Stomach (tissue), 9 donors: Measurements from ENCODE around the gene KRT38. TPM values are rescaled to one million over a fixed set of nuclear protein-coding genes. Genes with fewer than 3 reads are reported as not detected.
A peak's percentile ranks its signal among the peaks of the same experiment; 100 is the strongest.

Experiments
- DNase-seq, 2 donors: peaks; one replicate each; pipeline versions ENCODE4 v3.0.0 to v3.0.0-alpha.2; 2013 to 2019
- H3K27ac ChIP-seq, 5 donors: fragments of 200-600 bp in 4 of 5; sonication (generic) in 4 of 5; one replicate each; pipeline ENCODE4 v1.5.1; 2013 to 2019; ENCODE audit warnings: mild to moderate bottlenecking in 1 of 5, moderate library complexity in 1 of 5
- H3K27me3 ChIP-seq, 3 donors: fragments of 200-600 bp; sonication (generic); one replicate each; pipeline ENCODE4 v1.5.1; 2017 to 2019; ENCODE audit warnings: mixed run types in 1 of 3
- H3K36me3 ChIP-seq, 4 donors: fragments of 200-600 bp; sonication (generic); 1 replicate in 3 of 4; 2 replicates in 1 of 4; pipeline ENCODE4 v1.5.1; 2016 to 2019
- H3K4me1 ChIP-seq, 4 donors: fragments of 200-600 bp; sonication (generic); one replicate each; pipeline ENCODE4 v1.5.1; 2016 to 2019
- H3K4me3 ChIP-seq, 4 donors: fragments of 200-600 bp; sonication (generic) in 3 of 4; one replicate each; pipeline ENCODE4 v1.5.1; 2016 to 2019; ENCODE audit warnings: mild to moderate bottlenecking in 1 of 4
- H3K9me3 ChIP-seq, 4 donors: fragments of 200-600 bp; sonication (generic); one replicate each; pipeline ENCODE4 v1.5.1; 2016 to 2019
- CTCF ChIP-seq, 7 experiments: fragments of 450-650 bp in 4 of 7; fragments of 200-600 bp in 3 of 7; sonication (generic) in 3 of 7; IDR thresholded peaks; one replicate each; pipeline ENCODE4 v1.5.1; 2016 to 2019; ENCODE audit warnings: antibody characterized with exemption in 7 of 7, control low read depth in 2 of 7, mild to moderate bottlenecking in 1 of 7
- EP300 ChIP-seq: sonication (generic); formaldehyde crosslinking; IDR thresholded peaks from one replicate; pipeline ENCODE4 v1.6.1; 2017; ENCODE audit warnings: antibody characterized with exemption
- POLR2A ChIP-seq, 4 donors: fragments of 450-650 bp; IDR thresholded peaks; one replicate each; pipeline ENCODE4 v1.6.1; 2016; ENCODE audit warnings: antibody characterized with exemption in 4 of 4, control low read depth in 2 of 4, mild to moderate bottlenecking in 1 of 4, moderate library complexity in 1 of 4
- POLR2AphosphoS5 ChIP-seq, 3 donors: sonication (generic); formaldehyde crosslinking; IDR thresholded peaks; one replicate each; pipeline ENCODE4 v1.6.1; 2016; ENCODE audit warnings: antibody characterized with exemption in 3 of 3
- WGBS, 5 donors: extraction: QIAGEN DNeasy Blood & Tissue Kit in 3 of 5; methylation state at CpG; one replicate each; pipeline versions ENCODE4 v1.1.5 to v1.1.7; 2013 to 2018; 5-methylcytosine and 5-hydroxymethylcytosine counted together
- intact Hi-C: fragments of 100-400 bp; cut with DNase I; formaldehyde crosslinking; loops from one replicate; pipeline ENCODE4 v1.15.1; 2023; ENCODE audit warnings: low total_unique reads
- polyA plus RNA-seq, 3 donors: library from polyadenylated mRNA; stranded (reverse); fragments of 200-250 nt; gene quantifications; one replicate each; pipeline ENCODE4 v1.2.3, GENCODE V29; 2013
- total RNA-seq, 5 donors: library from RNA; depleted of rRNA; stranded (reverse); fragments of >200 nt; gene quantifications; one replicate each; pipeline versions ENCODE4 v1.1.0 to v1.2.3, GENCODE V29; 2014 to 2016
- donor health status: healthy with polysubstance abuse.
- donor health status: Bipolar disorder and iron deficiency.
- donor health status: healthy.

The KRT38 gene
- total and polyA plus RNA-seq, 8 donors: not detected

- 37 to 55% (median 46%) methylated on average over 4 of the region's 4 CpGs for WGBS, 5 donors
- H3K27me3 ChIP-seq: no peaks in the 10 kb centered on the region
- TF ChIP-seq EP300 (no peak), POLR2A (IDR thresholded peaks at IDR 0.05) (no peak), POLR2AphosphoS5 (IDR thresholded peaks at IDR 0.05) (no peak), CTCF (IDR thresholded peaks at IDR 0.05) (peak in 2 of 7 experiments; percentile 16 to 27)
- peaks cover 0 to 20% (median 5%) of the 10 kb centered on the region in 4 donors for H3K4me1 ChIP-seq
- H3K27ac ChIP-seq: no peak overlapping the region
- no peaks in the 10 kb centered on the region for H3K9me3 ChIP-seq
- no peak overlapping the region for H3K4me3 ChIP-seq
- H3K36me3 ChIP-seq: no peaks in the 10 kb centered on the region
- peak in 1 of 2 donors; percentile 21 for DNase-seq
- intact Hi-C loops: no loop called here
Observed at GRCh38 chr17:41417576-41418015, 23.2 kb downstream of the KRT38 start.

DNA sequence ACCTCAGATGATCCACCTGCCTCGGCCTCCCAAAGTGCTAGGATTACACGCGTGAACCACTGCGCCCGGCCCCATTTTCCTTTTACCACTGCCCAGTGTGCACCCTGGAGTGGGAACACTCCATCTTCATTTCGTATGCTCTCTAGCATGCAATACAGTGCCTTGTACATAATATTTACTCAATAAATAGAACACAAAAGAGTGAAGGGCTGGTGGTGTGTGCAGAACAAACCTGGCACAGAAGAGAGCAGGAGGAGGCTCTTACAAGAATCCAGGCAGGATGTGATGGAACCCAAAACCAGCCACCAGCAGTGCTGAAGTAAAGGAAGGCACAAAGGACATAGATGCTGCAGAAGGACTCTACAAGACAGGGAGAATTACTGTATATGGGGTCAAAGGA lies 23.7 kb downstream of the KRT38 start:
- DNase-seq: no peak
- WGBS, 5 donors: 84 to 92% (median 86%) methylated on average over 6 of the region's 6 CpGs
- Histone ChIP-seq H3K4me1 (peaks cover 0 to 20% (median 5%) of the 10 kb centered on the region in 4 donors), H3K36me3 (no peaks in the 10 kb centered on the region), H3K27me3 (no peaks in the 10 kb centered on the region), H3K9me3 (no peaks in the 10 kb centered on the region), H3K27ac (no peak overlapping the region), H3K4me3 (no peak overlapping the region)
- TF ChIP-seq EP300 (no peak), POLR2A (IDR thresholded peaks at IDR 0.05) (no peak)
- intact Hi-C loops: no loop called here

DNA sequence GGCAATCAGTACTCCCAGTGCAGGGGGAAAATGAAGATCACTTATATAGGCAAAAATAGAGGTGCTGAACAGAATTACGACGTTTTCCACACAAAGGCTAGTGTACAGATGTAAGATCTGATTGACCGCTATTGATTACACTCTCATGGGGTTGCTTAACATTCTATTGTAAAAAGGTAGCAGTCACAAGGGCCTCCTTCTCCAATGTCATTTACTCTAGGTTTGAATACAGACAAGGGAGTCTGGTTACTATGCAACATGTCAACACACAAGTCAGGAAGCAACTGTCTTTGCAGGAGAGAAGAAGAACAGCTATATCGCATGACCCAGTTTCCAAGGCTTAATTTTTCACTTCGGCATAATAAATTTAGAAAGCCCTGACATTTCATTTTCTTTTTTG lies 24.3 kb downstream of the KRT38 start:
- peaks cover 0 to 20% (median 5%) of the 10 kb centered on the region in 4 donors for H3K4me1 ChIP-seq
- peak in 1 of 2 donors; percentile 25 for DNase-seq
- 77 to 86% (median 81%) methylated on average over 5 of the region's 5 CpGs for WGBS, 5 donors
- H3K27ac ChIP-seq: no peak overlapping the region
- H3K36me3 ChIP-seq: no peaks in the 10 kb centered on the region
- no peaks in the 10 kb centered on the region for H3K27me3 ChIP-seq
- H3K9me3 ChIP-seq: no peaks in the 10 kb centered on the region
- TF ChIP-seq CTCF (IDR thresholded peaks at IDR 0.05) (no peak), POLR2AphosphoS5 (IDR thresholded peaks at IDR 0.05) (no peak), POLR2A (IDR thresholded peaks at IDR 0.05) (no peak), EP300 (no peak)
- H3K4me3 ChIP-seq: no peak overlapping the region
- intact Hi-C loops: no loop called here

- H3K27me3 ChIP-seq: no peaks in the 10 kb centered on the region
- no peak for TF ChIP-seq POLR2AphosphoS5 (IDR thresholded peaks at IDR 0.05)
- no peak for TF ChIP-seq CTCF (IDR thresholded peaks at IDR 0.05)
- no peak for TF ChIP-seq POLR2A (IDR thresholded peaks at IDR 0.05)
- no peak for TF ChIP-seq EP300
- intact Hi-C loops: no loop called here
- no peaks in the 10 kb centered on the region for H3K9me3 ChIP-seq
- 55 to 70% (median 63%) methylated on average over 3 of the region's 3 CpGs for WGBS, 5 donors
- H3K4me3 ChIP-seq: no peak overlapping the region
- H3K4me1 ChIP-seq: peaks cover 0 to 20% (median 5%) of the 10 kb centered on the region in 4 donors
- DNase-seq: no peak
- H3K27ac ChIP-seq: no peak overlapping the region
- no peaks in the 10 kb centered on the region for H3K36me3 ChIP-seq
Observed at GRCh38 chr17:41415833-41416335, 24.9 kb downstream of the KRT38 start.

- Histone ChIP-seq H3K27ac (no peak overlapping the region), H3K4me1 (peaks cover 0 to 20% (median 5%) of the 10 kb centered on the region in 4 donors), H3K9me3 (no peaks in the 10 kb centered on the region), H3K27me3 (no peaks in the 10 kb centered on the region), H3K36me3 (no peaks in the 10 kb centered on the region), H3K4me3 (no peak overlapping the region)
- TF ChIP-seq CTCF (IDR thresholded peaks at IDR 0.05) (no peak), EP300 (no peak), POLR2A (IDR thresholded peaks at IDR 0.05) (no peak), POLR2AphosphoS5 (IDR thresholded peaks at IDR 0.05) (no peak)
- intact Hi-C loops: no loop called here
- 74 to 79% (median 76%) methylated on average over 4 of the region's 4 CpGs for WGBS, 5 donors
- no peak for DNase-seq
Observed at GRCh38 chr17:41415411-41415810, 25.4 kb downstream of the KRT38 start.
